Hepatocyte (in vitro differentiated cells): ENCODE measurements around the gene JAG1. TPM values are rescaled to one million over a fixed set of nuclear protein-coding genes. Genes with fewer than 3 reads are reported as not detected.
A peak's percentile ranks its signal among the peaks of the same experiment; 100 is the strongest.

Experiments
- DNase-seq: peaks from one replicate; pipeline ENCODE4 v3.0.0-alpha.2; 2016; ENCODE audit warnings: low spot score
- H2AFZ ChIP-seq: fragments of 200-600 bp; sonication (generic); 2 replicates; pipeline ENCODE4 v1.6.0; 2016; ENCODE audit warnings: antibody characterized with exemption, mild to moderate bottlenecking
- H3K27ac ChIP-seq: fragments of 200-600 bp; sonication (generic); 2 replicates; pipeline ENCODE4 v1.5.1; 2016; ENCODE audit warnings: mild to moderate bottlenecking
- H3K27me3 ChIP-seq: fragments of 200-600 bp; sonication (generic); 2 replicates; pipeline ENCODE4 v1.6.1; 2016
- H3K36me3 ChIP-seq: fragments of 200-600 bp; sonication (generic); replicated peaks from 2 replicates; pipeline ENCODE4 v1.5.1; 2016; ENCODE audit warnings: low read depth; ENCODE audit not compliant: insufficient read depth
- H3K4me1 ChIP-seq: fragments of 200-600 bp; sonication (generic); 2 replicates; pipeline ENCODE4 v1.5.1; 2016; ENCODE audit warnings: mild to moderate bottlenecking, moderate library complexity; ENCODE audit not compliant: insufficient read depth
- H3K4me2 ChIP-seq: fragments of 200-600 bp; sonication (generic); 2 replicates; pipeline ENCODE4 v1.6.0; 2016
- H3K4me3 ChIP-seq: fragments of 200-600 bp; sonication (generic); 2 replicates; pipeline ENCODE4 v1.5.1; 2016; ENCODE audit warnings: mild to moderate bottlenecking
- H3K79me2 ChIP-seq: fragments of 200-600 bp; sonication (generic); 2 replicates; pipeline ENCODE4 v1.6.0; 2017; ENCODE audit warnings: mild to moderate bottlenecking
- H3K9me2 ChIP-seq: fragments of 200-600 bp; sonication (generic); replicated peaks from 2 replicates; pipeline ENCODE4 v1.6.0; 2017; ENCODE audit warnings: mild to moderate bottlenecking; ENCODE audit not compliant: insufficient read depth
- H3K9me3 ChIP-seq: fragments of 200-600 bp; sonication (generic); 2 replicates; pipeline ENCODE4 v1.5.1; 2016; ENCODE audit warnings: low read depth, mild to moderate bottlenecking
- H4K20me1 ChIP-seq: fragments of 200-600 bp; sonication (generic); 2 replicates; pipeline ENCODE4 v1.6.0; 2016; ENCODE audit warnings: mild to moderate bottlenecking; ENCODE audit not compliant: insufficient read depth, poor library complexity, severe bottlenecking
- EZH2 ChIP-seq: fragments of 200-600 bp; sonication (generic); IDR thresholded peaks from 2 replicates; pipeline ENCODE4 v1.6.1; 2016; ENCODE audit warnings: antibody characterized with exemption, mild to moderate bottlenecking, borderline replicate concordance
- EZH2phosphoT487 ChIP-seq: fragments of 200-600 bp; sonication (generic); IDR thresholded peaks from one replicate; pipeline ENCODE4 v1.6.1; 2018; ENCODE audit warnings: antibody characterized with exemption, mild to moderate bottlenecking, low read depth, moderate library complexity; ENCODE audit not compliant: unreplicated experiment, severe bottlenecking
- WGBS: methylation state at CpG from one replicate; pipeline ENCODE4 v1.1.6; 2016; ENCODE audit warnings: low lambda C conversion rate; ENCODE audit errors: missing lambda C conversion rate; 5-methylcytosine and 5-hydroxymethylcytosine counted together
- polyA plus RNA-seq: library from polyadenylated mRNA; unstranded; fragments of >200 nt; fragmentation: Nextera tagmentation; extraction: Ambion mirVana; gene quantifications from 2 replicates; pipeline ENCODE4 v1.2.1, GENCODE V29; 2016
- total RNA-seq: library from RNA; depleted of rRNA; stranded (reverse); fragments of >200 nt; gene quantifications from 2 replicates; pipeline ENCODE4 v1.2.3, GENCODE V29; 2014
- TF ChIP-seq, protein P1 (sequence below): fragments of 200-600 bp; sonication (generic); IDR thresholded peaks from 2 replicates; pipeline ENCODE4 v1.5.1; 2016; ENCODE audit warnings: antibody characterized with exemption, mild to moderate bottlenecking; ENCODE audit not compliant: poor library complexity

JAG1 gene
- total RNA-seq (51.5 and 52.6 TPM in 2 replicates), polyA plus RNA-seq (19.2 and 21.0 TPM in 2 replicates)

DNA sequence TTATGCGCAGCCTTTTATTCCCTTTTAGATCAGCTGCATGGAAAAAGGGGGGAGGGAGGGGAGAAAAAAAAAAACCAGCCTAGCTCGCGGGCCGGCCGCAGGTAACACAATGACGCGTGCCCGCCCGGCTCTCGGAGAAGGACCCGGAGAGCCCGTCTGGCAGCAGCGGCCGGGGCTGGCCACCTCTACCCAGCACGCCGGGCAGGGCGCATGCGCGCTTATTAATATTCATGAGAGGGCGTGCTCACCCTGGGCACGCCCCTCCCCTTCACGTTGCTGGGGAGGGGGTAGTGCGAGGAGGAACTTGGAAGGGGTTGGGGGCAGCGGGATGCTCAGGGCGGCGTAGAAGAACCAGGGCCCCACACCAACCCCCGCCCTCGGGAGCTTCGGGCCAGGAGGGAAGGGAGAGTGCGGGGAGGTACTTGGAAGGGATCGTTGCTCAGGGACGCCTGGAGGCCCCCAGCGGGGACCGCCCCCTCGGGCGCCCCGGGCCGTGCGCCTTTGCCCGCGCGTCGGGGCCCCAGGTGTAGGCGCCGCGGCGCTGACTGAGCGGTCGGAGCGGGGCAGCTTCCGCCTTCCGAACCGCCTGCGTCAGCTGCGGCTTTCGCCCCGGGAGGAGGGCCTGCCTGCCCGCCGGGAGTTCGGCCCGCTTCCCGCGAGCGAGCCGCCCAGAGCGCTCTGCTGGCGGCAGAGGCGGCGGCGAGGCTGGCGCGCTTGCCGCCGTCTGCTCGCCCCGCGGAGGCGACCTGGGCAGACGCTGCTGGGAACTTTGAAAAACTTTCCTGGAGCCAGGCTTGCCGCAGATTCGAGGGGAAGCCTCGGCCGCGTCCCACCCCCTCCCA, at the start of gene JAG1:
Gene JAG1 (minus strand): TSS at position 158 of the 842 bp plus-strand sequence. CDS start 469 bp downstream, outside the sequence.
- peaks cover 43% of the 10 kb centered on the region for H3K79me2 ChIP-seq

DNA sequence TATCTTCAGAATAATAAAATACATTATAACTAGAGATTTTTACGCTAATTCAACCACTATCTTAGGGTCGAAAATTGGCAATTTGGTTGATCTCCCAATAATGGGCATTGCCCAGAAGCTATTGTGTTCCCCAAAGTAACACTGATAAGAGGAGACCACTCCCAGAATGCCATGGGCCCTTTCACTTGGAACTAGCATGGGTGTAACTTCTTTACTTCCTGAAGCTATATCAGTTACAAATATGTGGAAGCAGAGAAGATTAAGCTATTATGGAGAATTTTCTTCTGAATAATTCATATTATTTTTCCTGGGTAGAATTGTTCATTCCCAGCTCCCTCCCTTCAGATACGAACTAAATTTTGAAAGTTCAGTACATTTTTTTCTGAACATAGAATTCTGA, 48.2 kb upstream of the JAG1 start:
- TF ChIP-seq EZH2 (no peak), EZH2phosphoT487 (no peak)
- TF ChIP-seq, protein P1, sequence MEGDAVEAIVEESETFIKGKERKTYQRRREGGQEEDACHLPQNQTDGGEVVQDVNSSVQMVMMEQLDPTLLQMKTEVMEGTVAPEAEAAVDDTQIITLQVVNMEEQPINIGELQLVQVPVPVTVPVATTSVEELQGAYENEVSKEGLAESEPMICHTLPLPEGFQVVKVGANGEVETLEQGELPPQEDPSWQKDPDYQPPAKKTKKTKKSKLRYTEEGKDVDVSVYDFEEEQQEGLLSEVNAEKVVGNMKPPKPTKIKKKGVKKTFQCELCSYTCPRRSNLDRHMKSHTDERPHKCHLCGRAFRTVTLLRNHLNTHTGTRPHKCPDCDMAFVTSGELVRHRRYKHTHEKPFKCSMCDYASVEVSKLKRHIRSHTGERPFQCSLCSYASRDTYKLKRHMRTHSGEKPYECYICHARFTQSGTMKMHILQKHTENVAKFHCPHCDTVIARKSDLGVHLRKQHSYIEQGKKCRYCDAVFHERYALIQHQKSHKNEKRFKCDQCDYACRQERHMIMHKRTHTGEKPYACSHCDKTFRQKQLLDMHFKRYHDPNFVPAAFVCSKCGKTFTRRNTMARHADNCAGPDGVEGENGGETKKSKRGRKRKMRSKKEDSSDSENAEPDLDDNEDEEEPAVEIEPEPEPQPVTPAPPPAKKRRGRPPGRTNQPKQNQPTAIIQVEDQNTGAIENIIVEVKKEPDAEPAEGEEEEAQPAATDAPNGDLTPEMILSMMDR, result no peak
- H3K4me2 ChIP-seq, result no peak overlapping the region
- H3K4me1 ChIP-seq, result peaks cover 26% of the 10 kb centered on the region
- DNase-seq, result no peak
- no peaks in the 10 kb centered on the region for H3K9me3 ChIP-seq
- no peaks in the 10 kb centered on the region for H4K20me1 ChIP-seq
- no peak overlapping the region for H3K27ac ChIP-seq
- no peaks in the 10 kb centered on the region for H3K79me2 ChIP-seq
- WGBS, result 98% methylated on average over 3 of the region's 3 CpGs
- H3K9me2 ChIP-seq, result no peaks in the 10 kb centered on the region
- H3K36me3 ChIP-seq, result no peaks in the 10 kb centered on the region
- no peaks in the 10 kb centered on the region for H3K27me3 ChIP-seq
- H3K4me3 ChIP-seq, result no peak overlapping the region
- no peak overlapping the region for H2AFZ ChIP-seq

More for the DNA sequence above, at the start of gene JAG1:
- DNase-seq, result peak; percentile 99
- Histone ChIP-seq H3K4me2 (peak within 1 kb of the TSS; percentile 95), H3K36me3 (no peaks in the 10 kb centered on the region), H2AFZ (peak within 1 kb of the TSS; percentile 95), H3K9me2 (no peaks in the 10 kb centered on the region), H3K27me3 (no peaks in the 10 kb centered on the region), H3K27ac (peak within 1 kb of the TSS; percentile 100), H4K20me1 (peaks cover 20% of the 10 kb centered on the region), H3K9me3 (no peaks in the 10 kb centered on the region), H3K4me3 (peak within 1 kb of the TSS; percentile 81), H3K4me1 (peaks cover 14% of the 10 kb centered on the region)
- TF ChIP-seq, protein P1, result no peak
- no peak for TF ChIP-seq EZH2phosphoT487
- no peak for TF ChIP-seq EZH2
- 1% methylated on average over 71 of the region's 84 CpGs for WGBS

DNA sequence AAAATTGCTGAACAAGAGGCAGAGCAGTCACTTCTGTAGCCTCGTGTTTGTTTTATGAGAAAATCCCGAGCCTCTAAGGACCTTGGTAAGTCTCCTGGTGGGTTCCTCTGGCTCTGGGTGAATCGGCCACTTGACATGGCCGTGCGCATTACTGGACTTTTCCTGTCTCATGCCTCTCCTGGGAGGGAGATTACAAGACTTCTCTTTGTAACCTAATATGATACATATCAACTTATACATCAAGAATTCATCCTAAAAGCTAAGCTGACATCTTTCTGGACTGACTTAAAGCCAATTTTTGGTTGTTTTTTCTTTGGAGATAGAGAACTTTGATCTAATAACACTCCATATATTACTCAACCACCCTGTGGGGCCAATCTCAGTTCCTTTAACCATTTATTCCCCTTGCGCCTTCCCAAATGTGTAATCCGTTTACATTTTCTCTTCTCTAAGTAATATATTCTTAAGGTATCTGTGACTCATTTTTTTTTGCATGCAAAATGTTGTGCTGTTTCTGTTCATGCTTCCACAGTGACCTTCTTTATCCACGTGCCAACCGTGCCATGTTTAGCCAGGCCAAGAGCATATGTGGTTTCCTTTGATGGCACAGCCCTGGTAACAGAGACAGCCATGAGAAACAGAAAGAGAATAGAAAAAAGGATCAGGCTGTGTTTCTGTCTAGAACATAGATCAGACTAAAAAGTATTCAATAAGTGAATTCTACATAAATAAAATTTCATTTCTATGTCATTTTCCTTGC, 47.5 kb upstream of the JAG1 start:
- Histone ChIP-seq H3K4me1 (peaks cover 32% of the 10 kb centered on the region), H3K27me3 (no peaks in the 10 kb centered on the region), H4K20me1 (no peaks in the 10 kb centered on the region), H3K9me3 (no peaks in the 10 kb centered on the region), H3K4me3 (no peak overlapping the region), H3K27ac (peak overlapping the region; percentile 39), H3K36me3 (no peaks in the 10 kb centered on the region), H3K4me2 (no peak overlapping the region), H3K9me2 (no peaks in the 10 kb centered on the region), H2AFZ (no peak overlapping the region), H3K79me2 (no peaks in the 10 kb centered on the region)
- TF ChIP-seq EZH2 (no peak), EZH2phosphoT487 (no peak)
- TF ChIP-seq, protein P1, result no peak
- 64% methylated on average over 9 of the region's 9 CpGs for WGBS
- no peak for DNase-seq
